Subcutaneous adipose tissue (tissue), 4 donors: ENCODE data around the gene CMTM1. TPM values are rescaled to one million over a fixed set of nuclear protein-coding genes. Genes with fewer than 3 reads are reported as not detected.

Experiments
- total RNA-seq, 4 donors: library from RNA; depleted of rRNA; stranded (reverse); fragments of >200 nt; gene quantifications; one replicate each; pipeline ENCODE4 v1.1.0, GENCODE V29; 2016
- TF ChIP-seq, protein P1 (sequence below): fragments of 450-650 bp; IDR thresholded peaks from one replicate; pipeline ENCODE4 v1.5.1; 2016; ENCODE audit warnings: low read depth, mild to moderate bottlenecking, control low read depth, antibody characterized with exemption, moderate library complexity

Gene CMTM1
- total RNA-seq, 4 donors from 2014 or later: 0.66 to 2.2 (median 0.82) TPM; not detected in 1

DNA sequence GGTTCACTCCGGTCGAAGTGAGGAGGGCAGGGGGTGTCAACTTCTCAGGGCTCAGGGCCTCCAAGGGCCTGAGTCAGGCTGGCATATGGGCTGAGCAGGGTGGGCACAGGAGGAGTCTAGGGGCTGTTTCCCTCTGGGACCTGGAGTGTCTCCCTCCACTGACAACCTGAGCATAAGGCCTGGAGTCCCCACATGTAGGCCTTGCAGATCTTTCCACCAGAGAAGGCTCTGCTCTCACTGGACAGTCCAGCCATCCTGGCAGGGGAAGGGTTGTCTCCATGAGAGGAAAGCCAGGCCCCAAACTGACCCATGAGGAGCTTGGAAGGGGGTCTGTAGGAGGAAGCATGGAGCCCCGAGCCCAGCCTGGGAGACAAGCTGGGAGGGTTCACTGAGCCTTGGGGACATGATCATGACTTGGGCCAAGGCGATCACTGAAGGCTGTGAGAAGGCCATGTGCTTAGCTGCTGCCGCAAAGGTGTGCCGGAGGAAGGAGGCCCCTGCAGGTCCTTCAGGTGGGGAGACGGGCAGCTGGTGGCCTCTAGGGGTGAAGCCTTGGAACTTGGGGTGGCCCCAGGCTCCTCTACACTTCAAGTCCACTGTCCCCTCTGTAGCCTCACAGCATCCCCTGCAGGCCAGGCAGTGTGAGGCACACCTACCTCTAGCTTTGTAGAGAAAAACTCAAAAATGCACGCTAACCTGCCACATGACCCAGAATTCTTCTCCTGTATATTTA, 22.9 kb downstream of the CMTM1 start:
- TF ChIP-seq, protein P1, sequence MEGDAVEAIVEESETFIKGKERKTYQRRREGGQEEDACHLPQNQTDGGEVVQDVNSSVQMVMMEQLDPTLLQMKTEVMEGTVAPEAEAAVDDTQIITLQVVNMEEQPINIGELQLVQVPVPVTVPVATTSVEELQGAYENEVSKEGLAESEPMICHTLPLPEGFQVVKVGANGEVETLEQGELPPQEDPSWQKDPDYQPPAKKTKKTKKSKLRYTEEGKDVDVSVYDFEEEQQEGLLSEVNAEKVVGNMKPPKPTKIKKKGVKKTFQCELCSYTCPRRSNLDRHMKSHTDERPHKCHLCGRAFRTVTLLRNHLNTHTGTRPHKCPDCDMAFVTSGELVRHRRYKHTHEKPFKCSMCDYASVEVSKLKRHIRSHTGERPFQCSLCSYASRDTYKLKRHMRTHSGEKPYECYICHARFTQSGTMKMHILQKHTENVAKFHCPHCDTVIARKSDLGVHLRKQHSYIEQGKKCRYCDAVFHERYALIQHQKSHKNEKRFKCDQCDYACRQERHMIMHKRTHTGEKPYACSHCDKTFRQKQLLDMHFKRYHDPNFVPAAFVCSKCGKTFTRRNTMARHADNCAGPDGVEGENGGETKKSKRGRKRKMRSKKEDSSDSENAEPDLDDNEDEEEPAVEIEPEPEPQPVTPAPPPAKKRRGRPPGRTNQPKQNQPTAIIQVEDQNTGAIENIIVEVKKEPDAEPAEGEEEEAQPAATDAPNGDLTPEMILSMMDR: no peak

GRCh38 chr16:66590322-66590721, 24.1 kb downstream of the CMTM1 start:
- TF ChIP-seq, protein P1: no peak

- TF ChIP-seq, protein P1: no peak
Measured at GRCh38 chr16:66591018-66591417, 24.8 kb downstream of the CMTM1 start.

GRCh38 chr16:66592241-66592640, 26.0 kb downstream of the CMTM1 start:
- TF ChIP-seq, protein P1: no peak

GRCh38 chr16:66592814-66593213, 26.6 kb downstream of the CMTM1 start:
- TF ChIP-seq, protein P1: no peak

- TF ChIP-seq, protein P1: no peak
Measured at GRCh38 chr16:66594739-66595138, 28.5 kb downstream of the CMTM1 start.

- TF ChIP-seq, protein P1: no peak
Measured at GRCh38 chr16:66596986-66597848, 31.0 kb downstream of the CMTM1 start.
